ENCODE measurements around the gene GPATCH8. TPM values are rescaled to one million over a fixed set of nuclear protein-coding genes. Genes with fewer than 3 reads are reported as not detected.
A peak's percentile ranks its signal among the peaks of the same experiment; 100 is the strongest.

Gene GPATCH8
- total RNA-seq, 4 donors from 2014 or later: 52.7 to 106 (median 57.7) TPM

DNA sequence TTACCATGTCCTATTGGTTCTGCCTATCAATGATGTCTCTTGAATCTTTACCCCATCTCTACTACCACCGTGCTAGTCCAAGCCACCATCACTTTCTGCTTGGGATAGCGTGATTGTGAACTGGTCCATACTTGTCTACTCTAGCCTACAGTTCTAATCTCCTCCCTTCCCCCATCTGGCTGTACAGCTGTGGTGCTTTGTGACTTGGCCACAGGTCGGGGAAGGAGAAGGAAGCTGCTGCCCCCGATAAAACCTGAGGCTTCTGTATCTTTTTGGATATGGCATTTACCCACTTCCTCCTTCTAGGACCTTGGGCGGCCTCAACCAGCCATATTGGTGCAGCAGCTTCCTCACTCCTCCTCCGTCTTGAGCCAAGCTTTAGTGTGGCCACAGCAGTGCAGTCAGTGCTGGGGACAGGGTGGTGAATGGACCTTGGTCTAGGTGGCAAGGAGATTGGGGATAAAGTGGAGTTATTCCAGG is 113.4 kb downstream of the GPATCH8 start:
- H3K4me1 ChIP-seq: peaks cover 11 to 18% of the 10 kb centered on the region in 2 donors
- TF ChIP-seq, protein P1, sequence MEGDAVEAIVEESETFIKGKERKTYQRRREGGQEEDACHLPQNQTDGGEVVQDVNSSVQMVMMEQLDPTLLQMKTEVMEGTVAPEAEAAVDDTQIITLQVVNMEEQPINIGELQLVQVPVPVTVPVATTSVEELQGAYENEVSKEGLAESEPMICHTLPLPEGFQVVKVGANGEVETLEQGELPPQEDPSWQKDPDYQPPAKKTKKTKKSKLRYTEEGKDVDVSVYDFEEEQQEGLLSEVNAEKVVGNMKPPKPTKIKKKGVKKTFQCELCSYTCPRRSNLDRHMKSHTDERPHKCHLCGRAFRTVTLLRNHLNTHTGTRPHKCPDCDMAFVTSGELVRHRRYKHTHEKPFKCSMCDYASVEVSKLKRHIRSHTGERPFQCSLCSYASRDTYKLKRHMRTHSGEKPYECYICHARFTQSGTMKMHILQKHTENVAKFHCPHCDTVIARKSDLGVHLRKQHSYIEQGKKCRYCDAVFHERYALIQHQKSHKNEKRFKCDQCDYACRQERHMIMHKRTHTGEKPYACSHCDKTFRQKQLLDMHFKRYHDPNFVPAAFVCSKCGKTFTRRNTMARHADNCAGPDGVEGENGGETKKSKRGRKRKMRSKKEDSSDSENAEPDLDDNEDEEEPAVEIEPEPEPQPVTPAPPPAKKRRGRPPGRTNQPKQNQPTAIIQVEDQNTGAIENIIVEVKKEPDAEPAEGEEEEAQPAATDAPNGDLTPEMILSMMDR (IDR thresholded peaks at IDR 0.05): no peak
- no peak for TF ChIP-seq POLR2A (IDR thresholded peaks at IDR 0.05)

DNA sequence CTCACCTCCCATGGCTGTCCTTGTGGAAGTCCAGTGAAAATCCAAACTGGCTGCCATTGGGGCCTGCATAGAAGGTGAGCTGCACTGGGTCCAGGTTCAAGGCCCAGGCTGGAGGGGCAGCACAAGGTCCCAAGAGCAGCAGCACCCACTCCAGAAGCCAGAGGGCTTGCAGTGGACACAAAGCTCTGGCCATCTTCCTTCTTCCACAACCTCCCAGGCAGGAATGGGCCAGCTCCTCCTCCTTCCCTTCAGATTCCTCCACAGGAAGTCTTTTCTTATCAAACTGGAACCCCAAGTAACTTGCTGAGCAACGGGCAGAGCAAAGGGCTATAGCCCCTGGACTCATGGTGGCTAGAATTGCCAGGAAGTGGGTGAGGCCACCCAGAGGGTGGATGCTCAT is 113.9 kb downstream of the GPATCH8 start, which contains the start of gene ITGA2B:
Gene ITGA2B (minus strand): TSS at position 369 of the 400 bp plus-strand sequence. CDS start 176 bp downstream, at position 193.
- no peak for DNase-seq
- Histone ChIP-seq H3K36me3 (no peaks in the 10 kb centered on the region), H3K27ac (no peak within 1 kb of the TSS), H3K4me1 (peaks cover 13 to 21% of the 10 kb centered on the region in 2 donors), H3K9me3 (no peaks in the 10 kb centered on the region), H3K27me3 (no peaks in the 10 kb centered on the region), H3K4me3 (replicated peaks in 1 of 3) (no peak within 1 kb of the TSS)
- intact Hi-C loops (cut with DNase I): no loop called here
- WGBS, 2 donors: 63 to 92% methylated on average over 1 of the region's 1 CpG
- TF ChIP-seq POLR2A (IDR thresholded peaks at IDR 0.05): no peak
- TF ChIP-seq, protein P1 (IDR thresholded peaks at IDR 0.05): no peak

More for the DNA sequence above, 113.4 kb downstream of the GPATCH8 start:
- intact Hi-C loops (cut with DNase I): no loop called here
- DNase-seq: no peak
- 89 to 92% methylated on average over 6 of the region's 6 CpGs for WGBS, 2 donors
- H3K4me3 ChIP-seq (replicated peaks in 1 of 3): no peak overlapping the region
- no peak overlapping the region for H3K27ac ChIP-seq
- H3K36me3 ChIP-seq: no peaks in the 10 kb centered on the region
- H3K9me3 ChIP-seq: no peaks in the 10 kb centered on the region
- H3K27me3 ChIP-seq: no peaks in the 10 kb centered on the region

DNA sequence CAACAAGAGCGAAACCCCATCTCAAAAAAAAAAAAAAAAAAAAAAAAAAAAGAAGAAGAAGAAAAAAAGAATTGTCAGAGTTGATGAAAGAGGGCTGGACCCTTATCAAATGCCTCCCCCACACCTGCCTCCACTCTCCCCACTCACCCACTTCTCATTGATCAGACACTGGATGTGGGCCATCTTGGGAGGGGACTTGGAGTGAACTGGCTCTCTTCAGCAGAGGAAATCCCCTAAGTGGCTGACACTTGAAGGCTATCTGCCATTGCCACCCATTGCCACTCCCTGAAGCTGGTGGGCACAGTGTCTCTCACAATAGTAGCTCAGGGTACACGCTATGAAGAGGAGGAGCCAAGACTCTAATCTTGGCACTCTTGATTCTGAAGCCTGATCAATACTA is 115.4 kb downstream of the GPATCH8 start:
- Histone ChIP-seq H3K9me3 (no peaks in the 10 kb centered on the region), H3K36me3 (no peaks in the 10 kb centered on the region), H3K4me3 (replicated peaks in 1 of 3) (no peak overlapping the region), H3K27ac (no peak overlapping the region), H3K4me1 (peaks cover 13 to 17% of the 10 kb centered on the region in 2 donors), H3K27me3 (no peaks in the 10 kb centered on the region)
- no peak for DNase-seq
- WGBS, 2 donors: 82 to 89% methylated on average over 2 of the region's 2 CpGs
- intact Hi-C loops (cut with DNase I): no loop called here
- no peak for TF ChIP-seq POLR2A (IDR thresholded peaks at IDR 0.05)
- TF ChIP-seq, protein P1 (IDR thresholded peaks at IDR 0.05): no peak

DNA sequence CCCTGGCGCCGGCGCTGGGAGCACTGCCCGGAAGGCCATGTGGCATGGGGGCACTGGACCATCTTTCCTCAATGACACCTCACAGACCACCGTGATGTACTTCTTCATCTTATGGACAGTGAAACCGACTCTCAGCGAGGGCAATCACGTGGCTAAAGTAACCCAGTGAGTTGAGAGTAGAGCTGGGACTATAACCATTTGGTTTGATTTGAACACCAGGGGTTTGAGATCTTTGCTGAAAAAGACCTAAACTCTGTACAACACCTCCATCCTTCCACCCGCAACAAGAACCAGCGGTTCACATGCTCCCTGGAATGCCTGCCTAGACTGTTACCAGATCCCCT is 117.1 kb downstream of the GPATCH8 start:
- Histone ChIP-seq H3K27ac (no peak overlapping the region), H3K36me3 (no peaks in the 10 kb centered on the region), H3K27me3 (no peaks in the 10 kb centered on the region), H3K4me3 (replicated peaks in 1 of 3) (peak overlapping the region in 1 of 3 donors; percentile 40), H3K9me3 (no peaks in the 10 kb centered on the region), H3K4me1 (peaks cover 13 to 17% of the 10 kb centered on the region in 2 donors)
- intact Hi-C loops (cut with DNase I): no loop called here
- TF ChIP-seq, protein P1 (IDR thresholded peaks at IDR 0.05): no peak
- TF ChIP-seq POLR2A (IDR thresholded peaks at IDR 0.05): no peak
- WGBS, 2 donors: 29 to 42% methylated on average over 4 to 10 of the region's 10 CpGs
- no peak for DNase-seq

DNA sequence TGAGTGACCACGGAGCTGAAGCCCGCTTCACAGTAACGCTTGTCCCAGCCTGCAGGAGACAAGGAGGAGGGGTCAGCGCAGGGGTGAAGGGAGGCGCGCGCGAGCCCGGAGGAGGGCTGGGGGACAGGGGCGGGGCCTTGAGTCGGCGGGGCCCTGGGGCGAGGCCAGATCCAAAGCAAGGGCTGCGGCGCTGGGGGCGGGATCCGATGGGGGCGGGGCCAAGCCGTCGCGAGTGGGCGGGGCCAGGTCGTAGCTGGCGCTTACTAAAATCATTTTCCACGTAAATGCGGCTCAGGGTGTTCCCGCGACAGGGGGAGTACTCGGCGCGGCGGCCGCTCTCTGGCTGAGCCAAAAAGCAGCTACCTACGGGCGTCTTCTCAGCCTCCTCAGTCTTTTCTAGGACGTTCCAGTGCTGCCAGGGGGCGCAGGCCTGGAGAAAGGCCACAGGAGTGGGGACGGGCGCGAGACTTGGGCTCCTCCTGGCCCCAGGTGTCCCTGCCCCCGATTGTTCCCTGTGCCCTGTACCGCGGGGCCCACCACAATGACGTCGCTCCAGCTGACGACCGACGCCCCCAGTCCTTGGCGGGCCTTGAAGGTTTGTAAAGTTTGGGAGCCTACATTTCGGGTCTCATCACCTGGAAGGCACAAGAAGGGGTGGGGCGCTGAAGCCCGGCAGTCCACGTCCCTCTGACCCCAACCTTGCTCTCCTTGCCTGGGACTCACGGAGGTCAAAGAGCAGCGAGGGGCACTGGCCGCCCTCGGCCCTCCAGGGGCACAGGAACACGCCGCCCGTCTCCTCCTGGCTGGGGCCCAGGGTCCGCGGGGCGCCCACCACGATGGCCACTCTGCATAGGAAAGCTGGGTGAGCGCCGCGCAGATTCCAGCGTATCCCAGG is 117.7 kb downstream of the GPATCH8 start:
- WGBS, 2 donors: 1 to 7% methylated on average over 31 to 36 of the region's 68 CpGs
- H3K9me3 ChIP-seq: no peaks in the 10 kb centered on the region

More for the DNA sequence above, 117.7 kb downstream of the GPATCH8 start:
- Histone ChIP-seq H3K27ac (peak overlapping the region in 1 of 3 donors; percentile 2), H3K4me3 (replicated peaks in 1 of 3) (peak overlapping the region in 2 of 3 donors; percentile 40 to 87), H3K27me3 (no peaks in the 10 kb centered on the region), H3K36me3 (no peaks in the 10 kb centered on the region), H3K4me1 (peaks cover 13 to 17% of the 10 kb centered on the region in 2 donors)
- peak; percentile 90 to 92 for DNase-seq
- intact Hi-C loops (cut with DNase I): no loop called here
- TF ChIP-seq POLR2A (IDR thresholded peaks at IDR 0.05): peak in 1 of 2 donors; percentile 66
- TF ChIP-seq, protein P1 (IDR thresholded peaks at IDR 0.05): peak in 1 of 6 experiments; percentile 26
